GM18511 (cell line): ENCODE results near the gene NOS2.
"Not testable (repeated sequence)": the region's sequence is repeated elsewhere in the genome, so short reads cannot be mapped to it uniquely, and the experiment has no call there.

Source experiments
- ATAC-seq: cut with Tn5 transposase; IDR thresholded peaks from one replicate; pipeline ENCODE4 v1.9.1; 2021; ENCODE audit warnings: mild to moderate bottlenecking, moderate library complexity; ENCODE audit not compliant: unreplicated experiment

The NOS2 gene

DNA sequence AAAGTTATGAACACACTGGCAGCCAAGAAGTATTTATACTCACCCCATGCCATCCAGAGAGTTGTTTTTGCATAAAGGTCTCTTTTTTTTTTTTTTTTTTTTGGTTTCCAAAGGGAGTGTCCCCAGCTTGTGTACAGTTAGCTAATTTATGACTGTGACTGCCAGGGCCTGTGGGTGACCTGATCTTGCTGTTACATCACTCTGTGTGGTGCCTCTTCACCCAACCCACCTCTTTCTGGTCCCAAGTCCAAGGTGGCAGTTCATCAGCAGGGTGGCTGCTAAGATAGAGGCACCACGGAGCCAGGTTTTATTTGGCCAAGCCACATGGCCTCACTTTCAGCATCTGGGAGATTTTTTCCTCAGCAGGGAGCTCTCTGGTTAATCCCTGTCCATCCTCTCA is at the start of gene NOS2:
Gene NOS2 (minus strand): TSS at position 8 of the 400 bp plus-strand sequence. CDS start 1,720 bp downstream, outside the sequence.
- no peak for ATAC-seq

DNA sequence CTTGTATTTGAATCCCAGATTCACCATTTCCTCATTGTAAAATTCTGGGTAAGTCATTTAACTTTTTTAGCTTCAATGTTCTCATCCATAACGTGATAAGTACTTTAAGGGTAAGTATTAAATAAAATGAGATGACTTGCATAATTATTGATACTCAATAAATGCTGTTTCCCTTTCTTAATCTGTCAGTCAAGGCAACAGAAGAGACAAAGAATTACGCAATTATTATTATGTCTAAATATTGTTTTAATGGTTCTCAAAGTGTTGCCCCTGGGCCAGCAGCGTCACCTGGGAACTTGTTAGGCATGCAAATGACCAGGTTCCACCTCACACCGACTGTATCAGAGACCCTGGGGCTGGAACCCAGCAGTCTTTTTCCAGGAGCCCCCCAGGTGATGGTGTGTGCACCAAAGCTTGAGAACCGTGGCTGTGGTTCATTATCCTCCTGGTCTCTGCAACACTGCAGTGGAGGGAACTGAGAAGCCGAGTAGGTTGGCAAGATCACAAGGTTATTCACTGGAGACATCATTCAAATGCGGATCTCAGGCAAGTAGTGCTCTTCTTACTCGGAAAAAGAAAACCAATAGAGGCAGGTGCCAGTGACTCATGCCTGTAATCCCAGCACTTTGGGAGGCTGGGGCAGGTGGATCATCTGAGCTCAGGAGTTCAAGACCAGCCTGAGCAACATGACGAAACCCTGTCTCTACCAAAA is 49.3 kb upstream of the NOS2 start:
- no peak for ATAC-seq

DNA sequence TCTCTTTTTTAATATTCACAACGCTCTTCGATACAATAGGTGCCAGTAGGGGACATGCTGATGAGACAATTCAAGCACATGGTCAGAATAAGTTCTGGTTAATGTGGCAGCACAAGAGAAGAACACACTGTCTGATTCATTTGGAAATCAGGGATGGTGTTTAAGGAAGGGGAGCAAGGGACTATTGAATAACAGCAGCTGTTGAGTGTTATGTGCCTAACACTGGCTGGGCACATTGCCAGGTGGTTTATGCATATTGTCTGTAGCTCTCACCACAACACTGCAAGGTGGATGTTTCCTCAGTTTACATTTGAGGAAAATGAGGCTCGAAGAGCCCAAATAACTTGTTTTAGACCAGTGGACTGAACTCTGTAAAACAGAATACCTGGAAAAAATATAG is 48.6 kb upstream of the NOS2 start:
- no peak for ATAC-seq

DNA sequence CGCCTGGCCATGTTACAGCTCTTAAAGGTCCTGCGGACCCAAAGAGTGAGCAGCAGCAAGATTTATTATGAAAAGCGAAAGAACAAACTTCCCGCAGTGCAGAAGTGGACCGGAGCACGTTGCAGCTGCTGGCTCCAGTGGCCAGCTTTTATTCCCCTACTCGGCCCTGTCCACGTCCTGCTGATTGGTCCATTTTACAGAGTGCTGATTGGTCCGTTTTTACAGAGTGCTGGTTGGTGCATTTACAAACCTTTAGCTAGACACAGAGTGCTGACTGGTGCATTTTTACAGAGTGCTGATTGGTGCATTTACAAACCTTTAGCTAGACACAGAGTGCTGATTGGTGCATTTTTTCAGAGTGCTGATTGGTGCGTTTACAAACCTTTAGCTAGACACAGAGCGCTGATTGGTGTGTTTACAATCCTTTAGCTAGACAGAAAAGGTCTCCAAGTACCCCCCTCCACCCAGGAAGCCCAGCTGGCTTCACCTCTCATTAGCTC is 46.5 kb upstream of the NOS2 start:
- not testable (repeated sequence) for ATAC-seq

DNA sequence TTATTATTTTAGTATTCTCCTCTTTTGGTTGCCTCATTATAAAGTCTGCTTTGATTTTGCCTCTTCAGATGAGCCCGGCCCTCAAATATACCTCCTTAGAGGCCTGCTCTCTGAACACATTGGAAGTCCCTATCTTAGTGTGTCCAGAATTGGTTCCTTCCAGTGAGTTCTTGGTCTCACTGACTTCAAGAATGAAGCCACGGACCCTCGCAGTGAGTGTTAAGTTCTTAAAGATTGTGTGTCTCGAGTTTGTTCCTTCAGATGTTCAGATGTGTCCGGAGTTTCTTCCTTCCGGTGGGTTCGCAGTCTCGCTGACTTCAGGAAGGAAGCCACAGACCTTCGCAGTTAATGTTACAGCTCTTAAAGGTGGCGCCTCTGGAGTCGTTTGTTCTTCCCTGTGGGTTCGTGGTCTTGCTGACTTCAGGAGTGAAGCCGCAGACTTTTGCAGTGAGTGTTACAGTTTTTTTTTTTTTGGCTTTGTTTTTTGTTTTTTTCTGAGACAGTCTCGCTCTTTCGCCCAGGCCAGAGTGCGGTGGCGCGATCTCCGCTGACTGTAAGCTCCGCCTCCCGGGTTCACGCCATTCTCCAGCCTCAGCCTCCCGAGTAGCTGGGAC is 45.8 kb upstream of the NOS2 start:
- no peak for ATAC-seq

GRCh38 chr17:27845264-27846041 is 45.1 kb upstream of the NOS2 start:
- ATAC-seq: no peak

DNA sequence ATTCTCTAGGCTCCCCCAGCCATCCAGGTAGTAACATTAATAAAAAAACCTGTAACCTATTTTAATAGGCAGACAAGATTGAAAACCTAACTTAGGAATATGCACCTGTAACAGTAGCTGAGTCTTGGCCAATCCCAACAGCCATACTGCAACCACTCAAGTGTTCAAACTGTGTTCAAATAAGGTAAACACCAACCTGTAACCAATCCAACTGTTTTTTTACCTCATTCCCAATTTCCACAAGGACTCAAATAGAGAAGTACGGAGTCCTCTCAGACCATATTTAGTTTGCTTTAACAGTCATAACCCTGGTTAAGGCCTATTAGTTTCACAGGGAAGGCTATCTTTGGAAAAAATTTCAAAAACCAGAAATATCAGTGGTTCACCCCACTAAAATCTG is 40.4 kb upstream of the NOS2 start:
- ATAC-seq: no peak

GRCh38 chr17:27840406-27840678 is 40.0 kb upstream of the NOS2 start:
- ATAC-seq: not testable (repeated sequence)

DNA sequence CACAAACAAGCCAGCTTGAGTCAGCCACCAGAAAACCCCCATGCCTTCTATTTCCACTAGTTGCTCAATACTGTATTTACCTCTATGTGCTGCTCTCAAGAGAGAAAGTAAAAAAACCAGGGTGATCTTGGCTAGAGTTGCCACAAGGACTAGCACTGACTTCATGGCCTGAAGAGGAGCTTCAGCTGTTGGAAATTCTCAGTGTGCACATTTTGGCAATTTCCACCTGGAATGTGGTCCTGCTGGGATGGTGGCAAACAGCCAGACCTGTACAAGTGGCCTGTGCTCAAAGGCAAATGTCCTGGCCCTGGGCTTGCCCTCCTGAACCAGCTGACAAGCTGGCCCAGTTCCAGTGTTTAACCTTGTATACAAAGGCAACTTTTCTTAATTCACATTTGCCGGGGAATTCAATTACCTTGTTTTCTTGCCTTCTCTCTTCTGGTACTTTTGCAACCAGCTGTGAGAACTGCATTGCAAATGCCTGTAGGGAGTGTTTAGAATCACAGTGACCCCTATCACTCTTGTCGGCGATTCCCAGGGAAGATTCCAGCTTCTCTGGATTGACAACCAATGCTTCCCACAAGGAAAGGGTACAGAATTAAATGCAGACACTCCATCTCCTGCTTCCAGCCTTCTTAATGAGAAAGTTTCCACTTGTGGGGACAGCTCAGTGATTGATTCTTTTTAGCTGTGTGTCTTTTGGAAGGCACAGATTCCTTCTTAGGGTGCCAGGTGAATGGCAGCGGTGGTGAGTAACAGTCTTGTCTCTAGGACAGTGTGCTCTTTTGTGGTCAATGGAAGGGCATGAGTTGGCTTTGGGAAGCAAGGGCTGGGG is 39.5 kb upstream of the NOS2 start:
- not testable (repeated sequence) for ATAC-seq

DNA sequence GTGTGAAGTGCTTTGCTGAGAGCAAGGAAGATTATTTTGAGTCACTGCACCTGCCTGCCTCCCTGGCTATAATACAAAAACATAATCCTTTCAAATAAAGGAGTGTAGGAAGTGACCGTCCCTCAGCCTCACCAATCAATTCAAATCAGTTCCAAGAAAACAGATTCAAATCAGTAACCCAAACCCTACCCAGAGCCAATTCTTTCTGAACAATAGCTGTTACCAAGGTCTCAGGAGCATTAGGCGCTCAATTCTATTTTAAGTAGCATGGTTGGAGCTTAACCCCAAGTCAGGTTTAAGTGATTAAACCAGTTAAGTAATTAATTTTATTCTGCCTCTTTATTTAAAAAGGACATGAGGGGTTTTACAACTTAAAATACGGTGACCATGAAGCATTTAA is 38.3 kb upstream of the NOS2 start:
- ATAC-seq: not testable (repeated sequence)

- not testable (repeated sequence) for ATAC-seq
Measured at GRCh38 chr17:27837769-27838168, 37.4 kb upstream of the NOS2 start.

DNA sequence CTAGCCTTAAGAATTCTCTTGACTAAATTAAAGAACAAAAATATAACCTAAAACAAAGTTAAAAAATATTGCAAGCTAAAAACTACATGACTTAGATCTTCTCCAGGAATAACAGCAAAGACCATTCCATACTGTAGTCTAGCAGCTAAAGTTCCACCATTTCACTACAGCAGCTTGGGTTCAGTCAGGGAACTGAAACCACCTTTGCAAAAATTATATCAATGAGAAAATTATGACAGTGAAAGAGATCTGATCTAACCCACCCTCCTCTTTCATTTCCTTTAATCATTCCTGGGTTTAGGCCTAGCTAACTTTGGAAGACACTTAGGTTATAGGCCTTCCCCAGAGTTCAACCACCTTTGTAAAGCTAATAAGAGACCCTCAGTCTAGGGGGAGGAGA is 36.3 kb upstream of the NOS2 start:
- no peak for ATAC-seq

DNA sequence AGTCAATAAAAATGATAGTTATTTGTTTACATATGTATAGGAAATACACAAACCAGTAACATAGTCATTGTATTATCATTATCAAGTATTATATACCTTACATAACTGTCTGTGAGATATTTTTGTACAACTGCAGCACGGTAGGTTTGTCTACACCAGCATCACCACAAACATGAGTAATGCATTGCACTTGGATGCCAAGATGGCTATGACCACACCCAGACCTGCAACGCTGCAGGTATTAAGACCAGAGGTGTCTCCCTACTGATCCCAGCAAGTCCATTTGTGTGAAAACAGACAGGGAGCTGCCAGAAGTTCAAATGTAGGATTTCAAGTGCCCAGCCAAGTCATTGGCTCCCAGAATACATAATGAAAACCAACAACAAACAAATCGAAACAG is 34.2 kb upstream of the NOS2 start:
- ATAC-seq: no peak

- ATAC-seq: no peak
Measured at GRCh38 chr17:27832831-27833230, 32.5 kb upstream of the NOS2 start.

DNA sequence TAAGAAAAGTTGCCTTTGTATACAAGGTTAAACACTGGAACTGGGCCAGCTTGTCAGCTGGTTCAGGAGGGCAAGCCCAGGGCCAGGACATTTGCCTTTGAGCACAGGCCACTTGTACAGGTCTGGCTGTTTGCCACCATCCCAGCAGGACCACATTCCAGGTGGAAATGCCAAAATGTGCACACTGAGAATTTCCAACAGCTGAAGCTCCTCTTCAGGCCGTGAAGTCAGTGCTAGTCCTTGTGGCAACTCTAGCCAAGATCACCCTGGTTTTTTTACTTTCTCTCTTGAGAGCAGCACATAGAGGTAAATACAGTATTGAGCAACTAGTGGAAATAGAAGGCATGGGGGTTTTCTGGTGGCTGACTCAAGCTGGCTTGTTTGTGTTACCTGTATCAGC is 29.6 kb upstream of the NOS2 start:
- ATAC-seq: not testable (repeated sequence)

DNA sequence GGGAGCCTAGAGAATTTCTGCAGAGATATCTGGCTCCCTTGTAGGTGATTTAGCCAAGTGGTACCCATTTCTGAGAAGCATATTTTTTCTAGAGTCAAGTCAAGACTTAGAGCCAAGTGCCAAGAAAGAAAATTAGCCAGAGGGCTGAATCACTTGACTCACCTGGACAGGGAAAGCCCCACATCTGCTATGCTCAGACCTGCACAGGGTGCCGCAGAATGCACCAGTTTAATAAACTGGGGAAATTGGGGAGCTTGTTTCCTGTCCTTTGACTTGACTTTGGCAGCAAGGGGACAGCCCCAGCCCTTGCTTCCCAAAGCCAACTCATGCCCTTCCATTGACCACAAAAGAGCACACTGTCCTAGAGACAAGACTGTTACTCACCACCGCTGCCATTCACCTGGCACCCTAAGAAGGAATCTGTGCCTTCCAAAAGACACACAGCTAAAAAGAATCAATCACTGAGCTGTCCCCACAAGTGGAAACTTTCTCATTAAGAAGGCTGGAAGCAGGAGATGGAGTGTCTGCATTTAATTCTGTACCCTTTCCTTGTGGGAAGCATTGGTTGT is 28.9 kb upstream of the NOS2 start:
- not testable (repeated sequence) for ATAC-seq

- no peak for ATAC-seq
Measured at GRCh38 chr17:27825459-27825858, 25.1 kb upstream of the NOS2 start.

GRCh38 chr17:27824745-27825144 is 24.4 kb upstream of the NOS2 start:
- ATAC-seq: no peak

DNA sequence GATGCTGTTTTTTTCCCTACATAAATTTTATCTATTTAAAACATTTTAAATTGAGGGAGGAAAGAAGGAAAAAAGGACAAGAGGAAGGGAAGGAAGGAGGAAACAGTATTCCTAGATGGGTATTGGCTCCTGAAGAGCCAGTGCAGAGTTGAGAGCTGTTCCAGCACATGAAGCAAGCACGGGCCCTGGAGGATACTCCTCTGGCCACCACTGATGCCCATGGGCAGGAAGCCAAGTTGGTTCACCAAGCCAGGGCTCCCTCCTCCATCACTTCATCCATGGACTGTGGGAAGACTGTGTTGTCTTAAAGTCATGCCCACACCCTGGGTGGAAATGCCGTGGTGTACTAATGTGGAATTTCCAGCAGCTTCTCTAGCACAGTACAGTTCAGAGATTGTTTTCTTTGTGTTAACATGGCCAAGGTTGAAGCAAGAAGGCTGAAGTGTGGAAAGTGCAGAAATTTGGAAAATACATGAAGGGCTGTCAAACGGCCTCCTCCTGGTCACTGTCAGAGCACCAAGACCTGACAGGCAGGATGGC is 23.9 kb upstream of the NOS2 start:
- ATAC-seq: no peak

- ATAC-seq: not testable (repeated sequence)
Measured at GRCh38 chr17:27822108-27822507, 21.8 kb upstream of the NOS2 start.
